GM03348 (cell line): ENCODE results near the gene NTS.

ENCODE experiments used
- DNase-seq: peaks from one replicate; pipeline ENCODE4 v3.0.0; 2012; ENCODE audit warnings: low spot score

The NTS gene

GRCh38 chr12:85923767-85924331 is 49.8 kb downstream of the NTS start:
- DNase-seq = peak; percentile 33

DNA sequence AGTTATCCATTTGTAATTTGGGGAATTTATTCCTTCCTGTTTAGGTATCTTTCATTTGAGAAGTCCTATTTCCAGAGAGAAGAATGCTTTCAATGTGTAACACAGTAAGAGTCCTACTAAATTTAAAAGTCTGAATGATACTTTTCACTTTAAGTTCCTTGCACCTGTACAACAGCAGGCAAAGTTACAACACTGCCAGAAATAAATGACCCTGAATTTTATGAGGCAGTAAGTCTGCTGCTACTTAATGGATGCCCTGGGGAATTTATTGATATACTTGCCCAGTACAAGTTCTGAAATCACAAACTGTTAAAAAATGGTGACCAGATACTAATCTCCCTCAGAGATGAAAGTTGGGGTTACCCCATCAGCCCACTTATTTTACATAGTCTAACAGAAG is 53.1 kb downstream of the NTS start:
- DNase-seq = no peak
